Measurements from ENCODE around the gene SSBP1. TPM values are rescaled to one million over a fixed set of nuclear protein-coding genes. Genes with fewer than 3 reads are reported as not detected.

SSBP1 gene
- polyA plus RNA-seq, 1 donor, result 82.9 TPM

GRCh38 chr7:141776374-141776773 is 38.2 kb downstream of the SSBP1 start, which contains the start of gene TAS2R4:
Gene TAS2R4, plus strand, starts transcription at chr7:141776674. Its CDS starts 1,815 bp downstream, at chr7:141778489.
- no peak for DNase-seq

- peak; percentile 5 for DNase-seq
These were observed 47.8 kb downstream of the SSBP1 start for GRCh38 chr7:141785706-141786552.

- DNase-seq, result no peak
These were observed 50.1 kb downstream of the SSBP1 start for GRCh38 chr7:141788296-141788695.

- DNase-seq, result no peak
These were observed 51.8 kb downstream of the SSBP1 start, which contains the start of gene TAS2R5 for GRCh38 chr7:141789917-141790316. Gene TAS2R5, plus strand, starts transcription at chr7:141790217. Its CDS starts 145 bp downstream, at chr7:141790362.

- no peak for DNase-seq
These were observed 54.4 kb downstream of the SSBP1 start for GRCh38 chr7:141792526-141792925.

Other genes with a start within 250 kb of the SSBP1 start
- gene AGK, start 186.9 kb upstream of the SSBP1 start, polyA plus RNA-seq (ENCODE audit: insufficient read length), result 16.9 TPM
- gene DENND11, start 36.2 kb upstream of the SSBP1 start, polyA plus RNA-seq (ENCODE audit: insufficient read length), result 7.8 TPM
- 0.22 TPM for gene WEE2, start 30.0 kb upstream of the SSBP1 start, polyA plus RNA-seq (ENCODE audit: insufficient read length)
- gene TAS2R3, start 25.7 kb downstream of the SSBP1 start, polyA plus RNA-seq (ENCODE audit: insufficient read length), result 0.66 TPM
- gene TAS2R4, start 38.3 kb downstream of the SSBP1 start, polyA plus RNA-seq (ENCODE audit: insufficient read length), result 1.6 TPM
- gene TAS2R5, start 51.9 kb downstream of the SSBP1 start, polyA plus RNA-seq (ENCODE audit: insufficient read length), result 2.5 TPM
- 0.28 TPM for gene PRSS37, start 103.1 kb downstream of the SSBP1 start, polyA plus RNA-seq (ENCODE audit: insufficient read length)
- not detected for gene OR9A4, start 178.0 kb downstream of the SSBP1 start, polyA plus RNA-seq (ENCODE audit: insufficient read length)
- gene CLEC5A, start 208.6 kb downstream of the SSBP1 start, polyA plus RNA-seq (ENCODE audit: insufficient read length), result 0.28 TPM
- 0.23 TPM for gene TAS2R38, start 235.4 kb downstream of the SSBP1 start, polyA plus RNA-seq (ENCODE audit: insufficient read length)

Measured in hindlimb muscle (tissue), 1 donor.